WI38 (cell line): ENCODE data around the gene DDX3Y.

Experiments
- H3K4me3 ChIP-seq: 2 replicates; pipeline ENCODE4 v1.5.1; 2011; ENCODE audit warnings: low read depth, mild to moderate bottlenecking, control low read depth, low read length
- TF ChIP-seq, protein P1 (sequence below): IDR thresholded peaks from 2 replicates; pipeline ENCODE4 v1.5.1; 2012; ENCODE audit warnings: low read depth, mild to moderate bottlenecking, control low read depth, low read length

DDX3Y gene

DNA sequence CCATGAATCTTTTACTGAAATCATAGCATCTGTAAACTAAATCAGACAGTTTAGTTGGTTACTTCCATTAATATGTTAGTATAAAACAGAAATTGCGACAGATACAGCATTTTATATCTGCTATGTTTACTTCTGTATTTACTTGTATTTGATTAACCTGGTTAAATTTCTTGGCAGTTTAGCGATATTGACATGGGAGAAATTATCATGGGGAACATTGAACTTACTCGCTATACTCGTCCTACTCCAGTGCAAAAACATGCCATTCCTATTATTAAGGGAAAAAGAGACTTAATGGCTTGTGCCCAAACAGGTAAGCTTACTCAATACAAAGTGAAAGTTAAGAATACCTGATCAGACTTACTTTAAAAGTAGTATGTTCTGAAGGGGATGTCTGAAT, 8.9 kb downstream of the DDX3Y start:
- no peak overlapping the region for H3K4me3 ChIP-seq
- TF ChIP-seq, protein P1, sequence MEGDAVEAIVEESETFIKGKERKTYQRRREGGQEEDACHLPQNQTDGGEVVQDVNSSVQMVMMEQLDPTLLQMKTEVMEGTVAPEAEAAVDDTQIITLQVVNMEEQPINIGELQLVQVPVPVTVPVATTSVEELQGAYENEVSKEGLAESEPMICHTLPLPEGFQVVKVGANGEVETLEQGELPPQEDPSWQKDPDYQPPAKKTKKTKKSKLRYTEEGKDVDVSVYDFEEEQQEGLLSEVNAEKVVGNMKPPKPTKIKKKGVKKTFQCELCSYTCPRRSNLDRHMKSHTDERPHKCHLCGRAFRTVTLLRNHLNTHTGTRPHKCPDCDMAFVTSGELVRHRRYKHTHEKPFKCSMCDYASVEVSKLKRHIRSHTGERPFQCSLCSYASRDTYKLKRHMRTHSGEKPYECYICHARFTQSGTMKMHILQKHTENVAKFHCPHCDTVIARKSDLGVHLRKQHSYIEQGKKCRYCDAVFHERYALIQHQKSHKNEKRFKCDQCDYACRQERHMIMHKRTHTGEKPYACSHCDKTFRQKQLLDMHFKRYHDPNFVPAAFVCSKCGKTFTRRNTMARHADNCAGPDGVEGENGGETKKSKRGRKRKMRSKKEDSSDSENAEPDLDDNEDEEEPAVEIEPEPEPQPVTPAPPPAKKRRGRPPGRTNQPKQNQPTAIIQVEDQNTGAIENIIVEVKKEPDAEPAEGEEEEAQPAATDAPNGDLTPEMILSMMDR = no peak

DNA sequence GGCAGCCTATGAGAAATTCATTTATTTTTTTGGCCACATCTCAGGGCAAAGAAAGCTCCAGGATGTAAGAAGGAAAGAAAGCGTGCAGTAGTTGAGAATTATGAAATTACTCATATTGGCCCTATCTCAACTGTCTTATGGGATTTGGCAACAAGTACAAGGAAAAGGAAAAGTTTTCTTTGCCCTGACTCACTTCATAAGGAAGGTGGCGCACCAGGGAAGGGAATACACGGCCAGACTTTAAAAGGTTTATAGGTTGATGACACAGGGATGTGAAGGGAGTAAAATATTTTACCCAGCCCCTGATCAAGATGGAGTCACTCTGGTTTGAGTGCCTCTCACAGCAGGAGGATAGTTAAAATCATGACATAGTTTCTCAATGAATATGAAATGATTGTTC, 23.4 kb downstream of the DDX3Y start:
- no peak overlapping the region for H3K4me3 ChIP-seq
- TF ChIP-seq, protein P1 = no peak

DNA sequence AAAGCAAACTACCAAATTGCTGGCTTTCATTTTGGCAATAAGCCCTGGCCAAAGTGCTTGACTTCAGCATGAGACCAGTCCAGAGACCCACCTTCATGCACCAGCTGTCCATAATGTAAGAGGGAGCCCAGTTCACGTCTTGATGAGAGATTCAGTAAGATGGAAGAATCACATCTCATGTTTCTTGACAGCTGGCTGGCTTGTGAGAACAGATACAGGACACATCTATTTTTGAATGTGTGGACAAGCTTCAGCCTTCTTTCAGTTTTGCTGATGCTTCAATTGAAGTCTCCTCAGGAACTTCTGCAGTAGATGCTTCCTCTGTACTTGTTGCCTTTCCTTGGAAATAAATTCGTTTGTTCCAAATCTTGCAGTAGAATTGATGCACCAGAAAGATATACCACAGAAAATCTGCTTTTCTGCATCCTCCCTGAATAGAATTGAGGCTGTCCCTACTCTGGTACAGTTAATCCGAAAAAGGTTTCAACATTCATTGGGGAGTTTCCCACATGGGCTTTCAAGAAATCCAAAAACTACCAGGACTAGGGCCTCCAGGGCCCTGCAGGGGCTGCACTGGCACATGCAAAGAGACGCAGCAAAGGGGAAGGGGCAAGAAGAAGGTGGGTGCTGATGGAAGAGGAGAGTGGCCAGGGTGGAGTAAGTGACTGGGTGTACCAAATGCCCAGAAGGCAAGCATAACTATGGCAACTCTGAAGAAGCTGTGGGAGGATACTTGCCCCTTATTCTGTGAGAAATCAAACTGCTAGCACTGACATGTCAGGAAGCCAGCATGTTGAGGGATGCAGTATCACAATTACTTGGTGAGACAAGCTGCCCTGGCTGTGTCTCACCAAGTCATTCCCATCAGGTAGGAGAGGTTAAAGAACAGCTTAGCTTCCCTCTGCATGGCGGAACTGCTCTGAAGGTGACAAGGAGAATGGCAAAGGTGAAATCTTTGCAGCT, 37.3 kb downstream of the DDX3Y start:
- H3K4me3 ChIP-seq = no peak overlapping the region
- TF ChIP-seq, protein P1 = no peak
